ENCODE results near the gene DDX51. TPM values are rescaled to one million over a fixed set of nuclear protein-coding genes. Genes with fewer than 3 reads are reported as not detected.

Gene DDX51
- polyA plus RNA-seq, 1 experiment = 8.2 TPM

GRCh38 chr12:132174015-132174838 is 30.1 kb upstream of the DDX51 start:
- TF ChIP-seq CTCF (IDR thresholded peaks at IDR 0.05; ENCODE audit: insufficient read depth, low read depth, low read length) = no peak
- CTCF ChIA-PET = interaction anchor here (1.0 kb wide), 1 partner anchor 20 kb away, joined by 4 read pairs; no protein-coding TSS in a partner anchor
- H3K27me3 ChIP-seq (ENCODE audit: control insufficient read depth, insufficient read depth, low read length) = peaks cover 26% of the 10 kb centered on the region
- H3K36me3 ChIP-seq (ENCODE audit: control insufficient read depth, insufficient read depth, low read length) = no peaks in the 10 kb centered on the region
- DNase-seq (ENCODE audit: low read depth) = no peak
- H3K4me3 ChIP-seq (ENCODE audit: low read depth, low read length) = no peak overlapping the region
- POLR2A ChIA-PET = no interaction called here

- ChIA-PET POLR2A (no interaction called here), CTCF (no interaction called here)
- TF ChIP-seq CTCF (IDR thresholded peaks at IDR 0.05; ENCODE audit: insufficient read depth, low read depth, low read length) = no peak
- Histone ChIP-seq H3K27me3 (ENCODE audit: control insufficient read depth, insufficient read depth, low read length) (peaks cover 20% of the 10 kb centered on the region), H3K4me3 (ENCODE audit: low read depth, low read length) (no peak overlapping the region), H3K36me3 (ENCODE audit: control insufficient read depth, insufficient read depth, low read length) (no peaks in the 10 kb centered on the region)
- no peak for DNase-seq (ENCODE audit: low read depth)
Observed at GRCh38 chr12:132173135-132174014, 29.3 kb upstream of the DDX51 start.

GRCh38 chr12:132172619-132173018 is 28.5 kb upstream of the DDX51 start:
- no peak for DNase-seq (ENCODE audit: low read depth)

GRCh38 chr12:132171968-132172521 is 27.9 kb upstream of the DDX51 start:
- H3K4me3 ChIP-seq (ENCODE audit: low read depth, low read length) = no peak overlapping the region
- no peak for TF ChIP-seq CTCF (IDR thresholded peaks at IDR 0.05; ENCODE audit: insufficient read depth, low read depth, low read length)
- ChIA-PET POLR2A (no interaction called here), CTCF (no interaction called here)
- no peaks in the 10 kb centered on the region for H3K36me3 ChIP-seq (ENCODE audit: control insufficient read depth, insufficient read depth, low read length)
- H3K27me3 ChIP-seq (ENCODE audit: control insufficient read depth, insufficient read depth, low read length) = peaks cover 19% of the 10 kb centered on the region
- no peak for DNase-seq (ENCODE audit: low read depth)

More at GRCh38 chr12:132172619-132173018, 28.5 kb upstream of the DDX51 start:
- no peak overlapping the region for H3K4me3 ChIP-seq (ENCODE audit: low read depth, low read length)
- no peak for TF ChIP-seq CTCF (IDR thresholded peaks at IDR 0.05; ENCODE audit: insufficient read depth, low read depth, low read length)
- CTCF ChIA-PET = no interaction called here
- H3K27me3 ChIP-seq (ENCODE audit: control insufficient read depth, insufficient read depth, low read length) = peaks cover 20% of the 10 kb centered on the region
- no peaks in the 10 kb centered on the region for H3K36me3 ChIP-seq (ENCODE audit: control insufficient read depth, insufficient read depth, low read length)
- POLR2A ChIA-PET = no interaction called here
